ENCODE results near the gene CHIT1. TPM values are rescaled to one million over a fixed set of nuclear protein-coding genes. Genes with fewer than 3 reads are reported as not detected.

Gene CHIT1
- total RNA-seq, 2 experiments from 2014 or later = 0.58 to 1.1 TPM

DNA sequence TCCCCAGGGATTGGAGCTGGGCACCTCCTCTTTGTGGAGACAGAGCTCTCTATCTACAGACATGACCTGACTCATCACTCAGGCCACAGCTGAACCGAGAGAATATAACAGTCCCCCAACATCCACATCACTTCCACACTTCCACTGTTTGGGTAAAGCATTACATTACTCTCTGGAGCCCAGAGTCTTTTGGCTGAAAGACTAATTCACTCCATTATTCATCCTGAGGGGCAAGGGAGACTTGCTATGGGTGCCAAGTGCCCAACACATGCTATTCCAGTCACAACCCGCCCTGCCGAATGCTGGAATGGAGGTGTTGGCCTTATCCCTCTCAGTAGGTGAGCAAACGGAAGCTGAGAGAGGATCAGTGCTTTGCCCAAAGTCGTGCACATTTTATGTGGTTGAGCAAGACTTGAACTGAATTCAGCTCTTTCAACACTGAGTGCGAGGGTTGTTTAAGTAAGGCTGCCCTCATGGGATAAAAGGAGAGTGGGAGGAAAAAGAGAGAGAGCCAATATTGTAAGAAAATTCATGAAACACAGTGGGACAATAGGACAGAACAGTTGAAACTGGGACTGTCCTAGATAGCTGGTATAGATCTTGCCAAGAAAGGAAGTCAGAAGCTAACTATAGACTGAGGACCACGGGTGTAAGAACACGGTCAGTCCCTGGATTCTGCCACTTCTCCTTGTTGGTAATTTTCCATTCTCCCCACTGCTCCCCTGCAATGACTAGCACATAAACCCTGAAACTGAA is 29.5 kb downstream of the CHIT1 start:
- Histone ChIP-seq H3K27ac (ENCODE audit: low read depth in 1 of 2, low read length in 2 of 2) (no peak overlapping the region), H3K4me1 (ENCODE audit: insufficient read depth, low read length) (no peaks in the 10 kb centered on the region), H3K4me3 (ENCODE audit: low read length) (no peak overlapping the region), H3K36me3 (ENCODE audit: insufficient read depth, low read length) (no peaks in the 10 kb centered on the region), H3K27me3 (ENCODE audit: control insufficient read depth in 1 of 2, insufficient read depth in 2 of 2, low read length in 2 of 2) (peaks cover 0 to 2% of the 10 kb centered on the region in 2 experiments), H3K9me3 (ENCODE audit: control insufficient read depth in 1 of 2, insufficient read depth in 1 of 2, low read length in 2 of 2) (no peaks in the 10 kb centered on the region)
- DNase-seq (no peak), ATAC-seq (ENCODE audit: poor library complexity) (no peak)
- Mint-ChIP-seq H3K27me3 (no peaks in the 10 kb centered on the region), H3K9me3 (no peaks in the 10 kb centered on the region), H3K36me3 (ENCODE audit: low read depth) (no peaks in the 10 kb centered on the region), H3K4me3 (no peak overlapping the region), H3K27ac (no peak overlapping the region), H3K4me1 (ENCODE audit: low read depth) (no peaks in the 10 kb centered on the region)
- TF ChIP-seq, protein P1, sequence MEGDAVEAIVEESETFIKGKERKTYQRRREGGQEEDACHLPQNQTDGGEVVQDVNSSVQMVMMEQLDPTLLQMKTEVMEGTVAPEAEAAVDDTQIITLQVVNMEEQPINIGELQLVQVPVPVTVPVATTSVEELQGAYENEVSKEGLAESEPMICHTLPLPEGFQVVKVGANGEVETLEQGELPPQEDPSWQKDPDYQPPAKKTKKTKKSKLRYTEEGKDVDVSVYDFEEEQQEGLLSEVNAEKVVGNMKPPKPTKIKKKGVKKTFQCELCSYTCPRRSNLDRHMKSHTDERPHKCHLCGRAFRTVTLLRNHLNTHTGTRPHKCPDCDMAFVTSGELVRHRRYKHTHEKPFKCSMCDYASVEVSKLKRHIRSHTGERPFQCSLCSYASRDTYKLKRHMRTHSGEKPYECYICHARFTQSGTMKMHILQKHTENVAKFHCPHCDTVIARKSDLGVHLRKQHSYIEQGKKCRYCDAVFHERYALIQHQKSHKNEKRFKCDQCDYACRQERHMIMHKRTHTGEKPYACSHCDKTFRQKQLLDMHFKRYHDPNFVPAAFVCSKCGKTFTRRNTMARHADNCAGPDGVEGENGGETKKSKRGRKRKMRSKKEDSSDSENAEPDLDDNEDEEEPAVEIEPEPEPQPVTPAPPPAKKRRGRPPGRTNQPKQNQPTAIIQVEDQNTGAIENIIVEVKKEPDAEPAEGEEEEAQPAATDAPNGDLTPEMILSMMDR (IDR thresholded peaks at IDR 0.05) = no peak
- CTCF ChIA-PET = no interaction called here
- intact Hi-C loops (cut with DNase I, micrococcal nuclease) = no loop called here
- POLR2A ChIA-PET = no interaction called here

DNA sequence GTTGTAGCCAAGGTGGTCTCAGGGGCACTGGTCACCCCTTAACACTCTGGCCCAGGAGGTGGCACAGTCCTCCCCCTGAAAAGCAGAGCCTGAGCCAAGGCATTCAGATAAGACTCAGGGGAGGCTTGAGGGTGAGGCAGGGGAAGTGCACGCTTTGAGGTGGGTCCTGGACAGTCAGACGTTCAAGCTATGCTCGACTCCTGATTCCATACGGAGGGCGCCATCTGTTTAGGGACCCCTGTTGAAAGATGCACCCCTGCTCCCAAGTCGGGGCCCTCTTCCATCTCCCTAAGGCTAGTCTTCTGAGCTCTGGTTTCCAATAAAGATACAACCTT is 30.0 kb downstream of the CHIT1 start:
- POLR2A ChIA-PET = no interaction called here
- Histone ChIP-seq H3K4me1 (ENCODE audit: insufficient read depth, low read length) (no peaks in the 10 kb centered on the region), H3K27ac (ENCODE audit: low read depth in 1 of 2, low read length in 2 of 2) (no peak overlapping the region), H3K27me3 (ENCODE audit: control insufficient read depth in 1 of 2, insufficient read depth in 2 of 2, low read length in 2 of 2) (peaks cover 0 to 2% of the 10 kb centered on the region in 2 experiments), H3K4me3 (ENCODE audit: low read length) (no peak overlapping the region), H3K36me3 (ENCODE audit: insufficient read depth, low read length) (no peaks in the 10 kb centered on the region), H3K9me3 (ENCODE audit: control insufficient read depth in 1 of 2, insufficient read depth in 1 of 2, low read length in 2 of 2) (no peaks in the 10 kb centered on the region)
- Mint-ChIP-seq H3K4me1 (ENCODE audit: low read depth) (no peaks in the 10 kb centered on the region), H3K9me3 (no peaks in the 10 kb centered on the region), H3K4me3 (no peak overlapping the region), H3K27ac (no peak overlapping the region), H3K36me3 (ENCODE audit: low read depth) (no peaks in the 10 kb centered on the region), H3K27me3 (no peaks in the 10 kb centered on the region)
- CTCF ChIA-PET = no interaction called here
- TF ChIP-seq, protein P1 (IDR thresholded peaks at IDR 0.05) = no peak
- intact Hi-C loops (cut with DNase I, micrococcal nuclease) = no loop called here
- DNase-seq (no peak), ATAC-seq (ENCODE audit: poor library complexity) (no peak)

DNA sequence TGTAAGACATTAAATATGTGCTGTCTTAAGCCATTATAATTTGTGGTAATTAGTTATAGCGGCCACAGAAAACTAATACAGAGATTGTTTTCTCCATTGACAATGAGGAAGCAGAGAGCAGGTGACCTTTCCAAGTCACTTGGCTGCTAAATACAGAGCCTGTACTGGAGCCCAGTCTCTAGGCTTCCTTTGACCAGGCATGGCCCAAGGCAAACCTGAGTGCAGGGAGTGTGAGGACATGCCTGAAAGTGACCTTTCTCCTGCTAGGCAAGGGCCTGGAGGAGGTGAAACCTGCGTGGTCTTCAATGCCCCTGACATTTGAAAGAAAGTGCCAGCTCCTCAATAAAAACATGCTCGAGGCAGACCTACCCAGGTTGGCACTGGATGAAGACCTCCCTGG is 30.5 kb downstream of the CHIT1 start:
- TF ChIP-seq, protein P1 (IDR thresholded peaks at IDR 0.05) = no peak
- H3K36me3 ChIP-seq (ENCODE audit: insufficient read depth, low read length) = no peaks in the 10 kb centered on the region
- Mint-ChIP-seq H3K4me1 (ENCODE audit: low read depth) (no peaks in the 10 kb centered on the region), H3K36me3 (ENCODE audit: low read depth) (no peaks in the 10 kb centered on the region), H3K27ac (no peak overlapping the region), H3K27me3 (no peaks in the 10 kb centered on the region), H3K4me3 (no peak overlapping the region), H3K9me3 (no peaks in the 10 kb centered on the region)
- H3K4me1 ChIP-seq (ENCODE audit: insufficient read depth, low read length) = no peaks in the 10 kb centered on the region
- peaks cover 0 to 2% of the 10 kb centered on the region in 2 experiments for H3K27me3 ChIP-seq (ENCODE audit: control insufficient read depth in 1 of 2, insufficient read depth in 2 of 2, low read length in 2 of 2)
- no peak overlapping the region for H3K4me3 ChIP-seq (ENCODE audit: low read length)
- H3K27ac ChIP-seq (ENCODE audit: low read depth in 1 of 2, low read length in 2 of 2) = no peak overlapping the region
- intact Hi-C loops (cut with DNase I, micrococcal nuclease) = no loop called here
- CTCF ChIA-PET = no interaction called here
- no peak for ATAC-seq (ENCODE audit: poor library complexity)
- POLR2A ChIA-PET = no interaction called here
- H3K9me3 ChIP-seq (ENCODE audit: control insufficient read depth in 1 of 2, insufficient read depth in 1 of 2, low read length in 2 of 2) = no peaks in the 10 kb centered on the region
- no peak for DNase-seq
